HG03095 (cell line): Measurements from ENCODE around the gene SOCS3.

Source experiments
- ATAC-seq: cut with Tn5 transposase; IDR thresholded peaks from one replicate; pipeline ENCODE4 v1.9.1; 2021; ENCODE audit warnings: moderate library complexity; ENCODE audit not compliant: unreplicated experiment

Gene SOCS3

GRCh38 chr17:78353834-78354233, 6.0 kb downstream of the SOCS3 start:
- no peak for ATAC-seq

DNA sequence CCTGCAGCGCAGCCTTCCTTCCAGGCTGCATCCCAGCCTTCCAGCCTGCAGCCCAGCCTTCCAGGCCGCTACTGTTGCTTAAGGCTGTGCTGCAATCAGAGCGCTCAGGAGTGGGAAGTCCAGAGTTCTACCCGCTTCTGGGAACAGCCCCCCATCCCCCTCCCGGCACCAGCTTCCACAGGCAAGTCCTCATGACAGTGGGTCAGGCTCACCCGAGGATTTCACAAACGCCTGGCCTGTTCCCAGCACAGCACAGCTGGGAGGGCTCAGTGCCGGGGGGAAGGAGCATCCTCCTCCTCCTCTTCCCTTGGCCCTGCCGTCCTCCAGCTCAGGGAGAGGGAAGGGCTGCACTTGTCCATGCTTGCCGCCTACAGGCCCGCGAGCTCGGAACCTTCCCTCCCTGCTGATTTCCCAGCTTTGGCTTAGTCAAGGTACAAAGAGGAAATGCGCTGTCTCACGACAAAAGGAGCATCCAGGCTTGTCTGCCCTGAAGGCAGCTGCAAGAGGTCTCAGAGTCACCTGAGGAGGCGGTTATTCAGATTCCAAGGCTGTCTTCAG, 8.3 kb downstream of the SOCS3 start:
- no peak for ATAC-seq

DNA sequence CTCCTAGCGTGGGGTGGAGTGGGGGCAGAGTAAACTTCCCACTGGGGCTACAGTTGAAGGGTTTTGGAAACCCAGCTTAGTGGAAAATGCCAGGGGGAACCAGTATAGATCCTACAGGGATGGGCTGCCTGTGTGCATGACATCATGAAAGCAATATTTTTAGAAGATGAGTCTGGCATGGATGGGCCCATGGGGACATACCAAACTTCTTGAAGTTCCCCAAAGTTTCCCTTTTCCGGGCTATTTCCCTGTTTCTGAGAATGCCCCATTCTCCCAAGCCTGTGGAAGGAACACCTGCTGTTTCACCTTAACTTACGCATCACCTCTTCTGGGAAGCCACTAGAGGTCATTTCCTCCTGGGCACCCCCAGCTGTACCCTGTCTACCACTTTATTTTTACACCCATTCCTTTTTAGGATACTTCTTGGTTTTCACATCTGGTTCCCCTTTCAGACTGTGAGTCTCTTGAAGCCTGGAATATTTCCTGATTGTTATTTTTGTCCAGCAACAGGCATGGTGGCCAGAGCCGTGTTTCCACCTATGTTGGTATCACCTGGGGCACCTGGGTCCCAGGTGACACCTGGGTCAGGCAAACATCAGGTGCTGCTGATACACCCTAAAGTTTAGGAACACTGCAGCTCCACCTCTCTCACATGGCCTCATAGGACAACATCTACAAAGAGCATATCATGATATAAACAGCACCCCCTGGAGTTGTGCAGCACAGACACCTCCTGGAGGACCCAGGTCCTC, 9.8 kb downstream of the SOCS3 start:
- no peak for ATAC-seq

- no peak for ATAC-seq
Observed at GRCh38 chr17:78348055-78348770, 11.7 kb downstream of the SOCS3 start.

DNA sequence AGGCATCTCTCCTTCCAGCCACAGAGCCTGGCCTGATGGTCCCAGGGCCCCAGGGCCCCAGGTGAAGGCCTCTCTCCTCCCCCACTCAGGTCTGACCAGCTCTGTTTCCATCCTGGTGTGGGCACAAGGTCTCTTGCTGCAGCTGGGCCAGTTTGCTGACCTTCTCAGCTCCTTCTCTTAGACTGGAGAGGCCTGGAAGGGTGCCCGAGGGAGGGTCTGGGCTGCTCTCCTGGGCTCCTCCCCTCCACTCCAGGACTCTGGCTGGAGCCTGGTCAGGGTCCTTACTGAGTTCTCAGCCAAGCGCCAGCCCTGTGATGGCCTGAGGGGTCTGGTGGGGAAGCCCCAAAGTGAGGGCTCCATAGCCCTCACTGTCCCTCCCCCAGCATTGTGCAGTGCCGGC, 12.4 kb downstream of the SOCS3 start:
- no peak for ATAC-seq

- no peak for ATAC-seq
Observed at GRCh38 chr17:78346605-78347250, 13.1 kb downstream of the SOCS3 start.

- ATAC-seq, result no peak
Observed at GRCh38 chr17:78345791-78346494, 13.9 kb downstream of the SOCS3 start.

DNA sequence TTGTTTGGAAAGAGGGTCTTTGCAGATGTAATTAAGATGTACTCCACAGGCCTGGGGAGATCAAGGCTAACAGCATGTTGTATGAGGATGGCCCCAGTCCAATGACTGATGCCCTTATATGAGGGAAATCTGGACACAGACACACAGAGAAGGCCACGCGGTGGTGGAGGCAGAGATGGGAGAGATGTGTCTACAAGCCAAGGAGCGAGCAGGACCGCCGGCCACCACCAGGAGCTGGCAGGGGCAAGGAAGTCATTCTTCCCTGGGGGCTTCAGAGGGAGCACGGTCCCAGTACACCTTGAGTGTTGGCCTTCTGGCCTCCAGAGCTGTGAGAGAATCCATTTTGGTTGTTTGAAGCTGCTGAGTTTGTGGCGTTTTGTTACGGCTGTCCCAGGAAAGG, 14.7 kb downstream of the SOCS3 start:
- ATAC-seq, result no peak

- ATAC-seq, result no peak
Observed at GRCh38 chr17:78344666-78345065, 15.2 kb downstream of the SOCS3 start.

DNA sequence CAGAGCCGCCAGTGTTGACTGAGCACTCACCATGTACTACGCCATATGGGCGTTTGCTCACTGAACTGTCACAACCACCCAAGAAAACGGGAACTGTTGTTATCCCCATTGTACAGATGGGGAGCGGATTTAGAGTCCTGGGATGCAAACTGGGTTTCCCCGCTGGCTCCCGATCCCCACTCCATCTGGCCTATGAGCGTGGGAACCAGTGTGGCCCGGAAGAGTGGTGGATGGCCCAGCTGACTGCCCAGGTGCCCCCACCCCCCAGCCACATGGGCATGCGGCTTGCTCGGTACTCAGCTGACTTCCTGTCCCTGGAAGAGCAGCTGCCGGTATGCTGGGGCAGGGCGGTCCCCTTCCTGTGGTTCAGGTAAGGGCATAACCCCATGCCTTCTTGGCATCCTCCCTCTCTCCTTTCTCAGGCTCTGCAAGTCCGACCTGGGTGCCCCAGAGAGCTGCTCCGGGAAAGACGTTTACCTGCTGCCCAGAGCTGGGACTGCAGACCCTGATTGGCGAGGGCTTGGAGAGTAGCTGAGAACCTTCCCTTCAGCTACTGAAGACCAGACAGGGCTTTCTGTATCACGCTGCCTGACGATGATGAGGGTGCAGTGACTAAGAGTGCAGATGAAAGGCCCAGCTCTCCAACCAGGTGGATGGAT, 16.2 kb downstream of the SOCS3 start:
- no peak for ATAC-seq

GRCh38 chr17:78343187-78343542, 16.7 kb downstream of the SOCS3 start:
- ATAC-seq, result no peak

- ATAC-seq, result no peak
Observed at GRCh38 chr17:78342449-78343186, 17.3 kb downstream of the SOCS3 start.

- no peak for ATAC-seq
Observed at GRCh38 chr17:78341559-78342448, 18.1 kb downstream of the SOCS3 start.

- no peak for ATAC-seq
Observed at GRCh38 chr17:78340183-78340955, 19.5 kb downstream of the SOCS3 start.

DNA sequence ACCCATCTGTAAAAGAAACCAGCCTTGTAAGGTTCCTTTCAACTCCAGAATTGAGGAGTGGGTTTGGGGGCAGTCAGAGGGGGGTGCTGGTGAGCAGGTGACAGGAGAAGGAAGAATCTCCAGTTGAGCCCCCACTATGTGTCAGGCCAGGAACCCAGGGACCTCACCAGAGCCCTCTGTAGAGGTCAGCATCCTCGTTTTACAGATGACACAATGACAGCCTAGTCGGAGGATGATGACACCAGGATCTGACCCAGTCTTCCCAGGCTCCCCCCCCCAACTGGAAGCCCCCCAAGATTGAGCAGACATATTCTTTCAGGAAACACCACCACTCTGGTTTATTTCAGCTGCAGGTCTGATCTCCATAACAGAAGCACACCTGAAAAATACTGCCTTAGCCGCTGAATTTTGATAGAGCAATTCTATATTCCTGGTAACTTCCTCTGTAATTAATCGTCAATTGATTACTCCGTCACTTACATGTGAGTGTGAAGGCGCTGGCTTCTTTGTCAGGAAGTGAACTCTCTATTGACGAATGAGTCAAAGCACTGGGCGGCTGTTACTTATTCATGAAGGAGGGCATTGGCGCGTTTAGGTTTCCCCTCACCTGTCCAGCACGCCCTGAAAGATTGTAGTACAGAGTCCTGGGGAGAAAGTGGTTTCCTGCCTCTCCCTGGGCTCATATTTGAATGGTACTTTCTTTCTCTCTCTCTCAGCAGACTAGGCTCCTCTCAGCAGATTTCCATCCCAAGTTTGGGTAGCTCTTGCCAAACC, 21.2 kb downstream of the SOCS3 start:
- ATAC-seq, result no peak

DNA sequence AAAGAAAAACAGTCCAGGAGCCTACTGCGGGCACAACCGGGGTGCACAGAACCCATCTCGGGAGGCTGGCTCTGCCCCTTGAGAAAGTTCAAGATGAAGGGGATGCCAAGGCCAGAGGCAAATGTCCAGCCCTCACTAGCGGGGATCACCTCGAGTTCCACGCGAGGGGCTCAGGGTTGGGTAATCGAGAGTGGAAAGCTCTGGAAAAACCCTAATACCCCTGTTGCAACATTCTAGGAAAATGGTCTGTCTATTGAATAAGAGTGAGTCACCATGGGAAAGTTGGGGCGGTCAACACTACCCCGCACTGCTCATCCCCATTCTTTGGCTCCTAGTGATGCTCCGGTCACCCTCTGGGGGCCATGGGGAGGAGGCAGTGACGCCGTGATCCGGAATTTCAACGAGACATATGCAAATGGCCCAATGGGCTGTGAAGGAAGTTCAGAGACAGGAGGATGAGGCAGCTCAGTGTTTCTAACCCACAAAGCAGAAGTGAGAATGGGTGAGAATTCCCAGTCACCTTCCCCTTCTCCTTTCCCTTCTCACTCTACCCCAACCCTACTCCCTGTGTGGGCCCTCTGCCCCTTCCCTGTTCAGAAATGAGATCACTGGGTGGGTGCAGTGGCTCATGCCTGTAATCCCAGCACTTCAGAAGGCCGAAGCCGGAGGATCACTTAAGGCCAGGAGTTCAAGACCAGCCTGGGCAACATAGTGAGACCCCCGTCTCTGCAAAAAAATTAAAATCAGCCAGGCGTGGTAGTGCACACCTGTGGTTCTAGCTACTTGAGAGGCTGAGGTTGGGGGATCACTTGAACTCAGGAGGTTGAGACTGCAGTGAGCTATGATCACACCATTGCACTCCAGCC, 22.4 kb downstream of the SOCS3 start:
- ATAC-seq, result peak; percentile 51

- ATAC-seq, result no peak
Observed at GRCh38 chr17:78335209-78335608, 24.7 kb downstream of the SOCS3 start.
